Mesenchymal stem cell (in vitro differentiated cells and primary cell): ENCODE results near the gene SEC63.

Experiments
- DNase-seq: peaks from one replicate; pipeline ENCODE4 v3.0.0-alpha.2; 2013
- H2AFZ ChIP-seq: one replicate; pipeline ENCODE4 v1.6.1; 2013; ENCODE audit warnings: low read depth, mild to moderate bottlenecking, control low read depth, inconsistent platforms, low read length, moderate library complexity
- H2AK5ac ChIP-seq: 2 replicates; pipeline ENCODE4 v1.6.1; 2013; ENCODE audit warnings: low read length, moderate library complexity, mild to moderate bottlenecking, inconsistent platforms; ENCODE audit not compliant: severe bottlenecking
- H2BK120ac ChIP-seq: one replicate; pipeline ENCODE4 v1.6.1; 2013; ENCODE audit warnings: low read depth, mild to moderate bottlenecking, inconsistent platforms, low read length, moderate library complexity
- H2BK12ac ChIP-seq, 2 experiments: one replicate each; pipeline ENCODE4 v1.6.1; 2013; ENCODE audit warnings: inconsistent platforms in 2 of 2, low read length in 2 of 2, mild to moderate bottlenecking in 2 of 2, moderate library complexity in 2 of 2, control low read depth in 1 of 2
- H2BK15ac ChIP-seq: one replicate; pipeline ENCODE4 v1.6.1; 2013; ENCODE audit warnings: mild to moderate bottlenecking, low read depth, inconsistent platforms; ENCODE audit not compliant: poor library complexity, severe bottlenecking
- H2BK5ac ChIP-seq: 2 replicates; pipeline ENCODE4 v1.6.1; 2013; ENCODE audit warnings: low read depth, mild to moderate bottlenecking, low read length, control low read depth, inconsistent platforms; ENCODE audit not compliant: poor library complexity, severe bottlenecking
- H3K14ac ChIP-seq, 2 experiments: one replicate each; pipeline ENCODE4 v1.6.1; 2013; ENCODE audit warnings: inconsistent platforms in 2 of 2, low read length in 2 of 2, control low read depth in 1 of 2, mild to moderate bottlenecking in 1 of 2, moderate library complexity in 1 of 2
- H3K18ac ChIP-seq, 2 experiments: one replicate each; pipeline ENCODE4 v1.6.1; 2013; ENCODE audit warnings: inconsistent platforms in 2 of 2, low read length in 2 of 2, control low read depth in 1 of 2, low read depth in 1 of 2, mild to moderate bottlenecking in 1 of 2
- H3K23ac ChIP-seq, 2 experiments: one replicate each; pipeline ENCODE4 v1.6.1; 2013; ENCODE audit warnings: inconsistent platforms in 2 of 2, low read length in 2 of 2, mild to moderate bottlenecking in 2 of 2, moderate library complexity in 2 of 2, control low read depth in 1 of 2
- H3K27ac ChIP-seq: 2 replicates; pipeline ENCODE4 v1.5.1; 2013; ENCODE audit warnings: mild to moderate bottlenecking, moderate library complexity, low read length, control low read depth, inconsistent platforms; ENCODE audit not compliant: poor library complexity, severe bottlenecking
- H3K27me3 ChIP-seq, 2 experiments: 2 replicates each; pipeline versions ENCODE4 v1.6.1 to v1.7.0; 2013; ENCODE audit warnings: low read length in 2 of 2, mild to moderate bottlenecking in 2 of 2, moderate library complexity in 2 of 2, control low read depth in 1 of 2, inconsistent platforms in 1 of 2; ENCODE audit not compliant: control insufficient read depth in 1 of 2, insufficient read depth in 1 of 2
- H3K36me3 ChIP-seq, 2 experiments: 2 replicates each; pipeline versions ENCODE4 v1.6.1 to v1.7.0; 2013; ENCODE audit warnings: low read length in 2 of 2, control low read depth in 1 of 2, inconsistent platforms in 1 of 2, low read depth in 1 of 2, mild to moderate bottlenecking in 1 of 2; ENCODE audit not compliant: insufficient read depth in 2 of 2, control insufficient read depth in 1 of 2
- H3K4ac ChIP-seq, 2 experiments: one replicate each; pipeline ENCODE4 v1.6.1; 2013; ENCODE audit warnings: inconsistent platforms in 2 of 2, low read length in 2 of 2, mild to moderate bottlenecking in 2 of 2, moderate library complexity in 2 of 2, control low read depth in 1 of 2, low read depth in 1 of 2
- H3K4me1 ChIP-seq: 2 replicates; pipeline ENCODE4 v1.6.1; 2013; ENCODE audit warnings: low read depth, low read length, control low read depth; ENCODE audit not compliant: control insufficient read depth, insufficient read depth
- H3K4me2 ChIP-seq: 2 replicates; pipeline ENCODE4 v1.6.1; 2013; ENCODE audit warnings: low read length, mild to moderate bottlenecking, inconsistent platforms; ENCODE audit not compliant: poor library complexity, severe bottlenecking
- H3K4me3 ChIP-seq, 2 experiments: 2 replicates each; pipeline versions ENCODE4 v1.5.1 to v1.7.0; 2013; ENCODE audit warnings: low read length in 2 of 2, mild to moderate bottlenecking in 2 of 2, control low read depth in 1 of 2, low read depth in 1 of 2; ENCODE audit not compliant: insufficient read depth in 1 of 2
- H3K79me1 ChIP-seq: replicated peaks from 2 replicates; pipeline ENCODE4 v1.6.1; 2013; ENCODE audit warnings: mild to moderate bottlenecking, control low read depth, low read length, inconsistent platforms; ENCODE audit not compliant: poor library complexity, severe bottlenecking
- H3K9ac ChIP-seq: 2 replicates; pipeline ENCODE4 v1.7.0; 2013; ENCODE audit warnings: mild to moderate bottlenecking, low read length, moderate library complexity
- H3K9me3 ChIP-seq: 2 replicates; pipeline ENCODE4 v1.7.0; 2013; ENCODE audit warnings: mild to moderate bottlenecking, low read length; ENCODE audit not compliant: control insufficient read depth
- H4K8ac ChIP-seq: one replicate; pipeline ENCODE4 v1.6.1; 2013; ENCODE audit warnings: inconsistent platforms, mild to moderate bottlenecking, low read length, moderate library complexity
- H4K91ac ChIP-seq: one replicate; pipeline ENCODE4 v1.6.1; 2013; ENCODE audit warnings: mild to moderate bottlenecking, low read length, inconsistent platforms
- WGBS: methylation state at CpG from one replicate; pipeline ENCODE4 v1.1.7; 2013; ENCODE audit warnings: mixed read lengths; 5-methylcytosine and 5-hydroxymethylcytosine counted together

The SEC63 gene

DNA sequence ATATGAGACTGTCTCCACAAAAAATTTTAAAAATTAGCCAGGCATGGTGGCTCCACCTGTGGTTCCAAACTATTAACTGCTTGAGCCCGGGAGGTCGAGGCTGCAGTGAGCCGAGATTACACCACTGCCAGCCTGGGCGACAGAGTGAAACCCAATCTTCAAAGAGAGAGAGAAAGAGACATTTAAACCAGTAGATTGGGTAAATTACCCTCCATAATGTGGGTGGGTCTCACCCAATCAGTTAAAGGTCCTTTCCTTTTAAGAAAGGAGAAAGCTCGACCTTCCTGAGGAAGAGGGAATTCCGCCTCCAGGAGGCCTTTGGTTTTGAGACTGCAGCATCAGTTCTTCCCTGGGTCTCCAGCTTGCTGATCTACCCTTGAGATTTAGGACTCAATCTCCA lies 108.7 kb downstream of the SEC63 start:
- Histone ChIP-seq H2AK5ac (no peak overlapping the region), H3K9me3 (no peaks in the 10 kb centered on the region), H3K4me3 (no peak overlapping the region), H3K23ac (no peak overlapping the region), H3K4me2 (no peak overlapping the region), H3K79me1 (no peaks in the 10 kb centered on the region), H3K4ac (no peak overlapping the region), H2BK120ac (no peak overlapping the region), H2BK15ac (no peak overlapping the region), H3K4me1 (peaks cover 7% of the 10 kb centered on the region), H2BK12ac (no peak overlapping the region), H3K36me3 (no peaks in the 10 kb centered on the region), H3K9ac (no peak overlapping the region), H4K8ac (no peak overlapping the region), H3K14ac (no peak overlapping the region), H3K27ac (no peak overlapping the region), H2AFZ (no peak overlapping the region), H3K18ac (no peak overlapping the region), H2BK5ac (no peak overlapping the region), H4K91ac (no peak overlapping the region), H3K27me3 (no peaks in the 10 kb centered on the region)
- 91% methylated on average over 6 of the region's 6 CpGs for WGBS
- no peak for DNase-seq

DNA sequence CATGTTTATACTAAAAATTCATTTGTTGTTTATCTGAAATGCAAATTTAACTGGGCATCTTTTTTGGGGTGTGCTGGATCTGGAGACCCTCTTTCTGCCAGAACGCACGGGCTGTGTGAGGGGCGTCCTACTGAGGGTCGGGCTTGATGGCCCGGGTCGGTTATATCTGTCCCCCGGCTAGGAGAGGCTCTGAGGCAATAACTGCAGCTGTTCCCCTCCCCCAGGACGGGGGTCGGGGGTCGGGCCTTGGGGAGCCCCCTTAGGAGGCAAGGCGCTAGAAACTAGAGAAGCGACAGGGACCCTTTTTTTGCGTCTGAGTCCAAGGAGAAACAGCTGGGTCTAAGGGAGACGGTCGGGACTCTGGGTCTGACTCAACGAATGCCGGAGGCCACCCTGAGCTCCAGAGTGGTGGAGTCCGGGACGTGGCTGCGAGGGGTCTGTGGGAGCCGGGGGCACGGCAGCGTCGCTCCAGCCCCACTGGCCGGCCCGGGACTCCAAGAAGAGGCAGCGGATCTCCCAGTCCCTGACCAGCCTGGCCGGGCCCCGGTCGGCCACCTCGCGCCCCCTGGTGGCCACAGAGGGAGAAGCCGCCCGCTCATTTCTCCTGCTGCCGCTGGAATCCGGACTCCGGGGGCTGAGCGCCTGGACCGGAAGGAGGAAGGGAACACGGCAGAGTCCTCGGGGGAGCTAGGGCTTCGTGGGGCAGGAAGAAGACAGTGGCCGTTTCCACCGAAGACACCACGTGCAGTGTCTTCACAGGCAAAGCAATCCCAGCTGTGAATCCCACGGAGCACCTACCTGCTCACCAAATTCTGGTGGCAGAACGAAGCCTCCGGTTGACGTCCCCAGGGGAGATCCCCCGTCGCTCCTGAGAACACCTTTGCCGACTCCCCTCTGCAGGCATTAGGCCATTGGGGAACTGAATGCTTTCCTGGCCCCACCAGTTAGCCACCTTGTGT lies 109.9 kb downstream of the SEC63 start:
- Histone ChIP-seq H3K14ac (peak overlapping the region in 1 of 2 experiments; percentile 63), H2AFZ (peak overlapping the region; percentile 94), H3K4me3 (peak overlapping the region; percentile 53 to 84), H3K36me3 (no peaks in the 10 kb centered on the region), H3K79me1 (no peaks in the 10 kb centered on the region), H3K27me3 (no peaks in the 10 kb centered on the region), H3K9ac (peak overlapping the region; percentile 85), H2AK5ac (no peak overlapping the region), H2BK12ac (no peak overlapping the region), H2BK120ac (no peak overlapping the region), H4K91ac (peak overlapping the region; percentile 84), H2BK15ac (peak overlapping the region; percentile 82), H2BK5ac (no peak overlapping the region), H3K18ac (peak overlapping the region; percentile 55 to 77), H3K4ac (peak overlapping the region in 1 of 2 experiments; percentile 2), H3K23ac (peak overlapping the region in 1 of 2 experiments; percentile 32), H3K4me2 (peak overlapping the region; percentile 92), H4K8ac (peak overlapping the region; percentile 99), H3K4me1 (peaks cover 7% of the 10 kb centered on the region), H3K27ac (no peak overlapping the region), H3K9me3 (no peaks in the 10 kb centered on the region)
- peak; percentile 84 for DNase-seq
- 6% methylated on average over 51 of the region's 52 CpGs for WGBS

DNA sequence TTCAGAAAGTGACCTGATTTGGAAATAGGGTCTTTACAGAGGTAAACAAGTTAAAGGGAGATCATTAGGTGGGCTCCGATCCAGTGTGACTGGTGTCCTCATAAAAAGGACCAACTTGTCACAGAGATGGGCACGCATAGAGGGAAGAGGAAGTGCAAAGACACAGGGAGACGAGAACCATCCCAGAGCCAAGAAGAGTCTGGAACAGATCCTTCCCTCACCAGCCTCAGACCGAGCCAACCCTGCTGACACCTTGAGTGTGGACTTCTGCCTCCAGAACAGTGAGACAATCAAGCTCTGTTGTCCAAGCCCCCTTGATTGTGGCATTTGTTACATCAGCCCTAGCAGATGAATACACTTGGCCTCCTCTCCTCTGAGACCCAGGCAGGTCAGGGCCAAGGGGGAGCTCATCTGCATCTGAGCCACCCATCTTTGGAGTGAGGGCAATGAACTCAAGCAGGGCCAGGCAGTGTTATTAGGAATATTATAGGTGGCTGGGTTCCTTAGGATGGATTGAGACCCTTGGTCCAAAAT lies 111.7 kb downstream of the SEC63 start:
- Histone ChIP-seq H3K18ac (no peak overlapping the region), H3K4me3 (no peak overlapping the region), H2BK5ac (no peak overlapping the region), H3K4ac (no peak overlapping the region), H2AFZ (no peak overlapping the region), H3K9ac (no peak overlapping the region), H3K9me3 (no peaks in the 10 kb centered on the region), H3K4me2 (no peak overlapping the region), H3K4me1 (peaks cover 7% of the 10 kb centered on the region), H3K23ac (no peak overlapping the region), H3K36me3 (no peaks in the 10 kb centered on the region), H2AK5ac (no peak overlapping the region), H3K27ac (no peak overlapping the region), H3K27me3 (no peaks in the 10 kb centered on the region), H2BK120ac (no peak overlapping the region), H2BK15ac (no peak overlapping the region), H4K91ac (no peak overlapping the region), H3K79me1 (no peaks in the 10 kb centered on the region), H2BK12ac (no peak overlapping the region), H3K14ac (no peak overlapping the region), H4K8ac (no peak overlapping the region)
- DNase-seq, result no peak
- WGBS, result 48% methylated on average over 4 of the region's 4 CpGs

DNA sequence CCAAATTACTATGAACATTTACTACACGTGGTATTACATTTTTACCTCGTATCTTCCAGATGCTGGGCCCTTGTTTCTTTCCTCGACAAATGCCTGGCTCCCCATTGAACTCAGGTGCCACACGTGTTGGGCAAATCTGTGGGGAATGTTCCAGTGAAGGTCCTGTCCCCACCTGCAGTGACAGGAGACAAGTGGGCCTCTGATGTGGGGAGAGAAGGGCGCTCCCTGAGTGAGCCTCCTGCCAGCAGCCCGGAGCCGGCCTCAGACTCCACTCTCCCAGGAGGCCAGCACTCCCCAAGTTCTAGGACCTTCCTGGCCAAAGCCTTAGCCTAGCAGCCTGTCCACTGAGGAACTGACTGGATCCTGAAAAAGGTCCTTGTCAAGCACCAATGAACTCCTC lies 112.2 kb downstream of the SEC63 start:
- H3K4me1 ChIP-seq, result peaks cover 7% of the 10 kb centered on the region
- no peak overlapping the region for H3K27ac ChIP-seq
- H3K27me3 ChIP-seq, result no peaks in the 10 kb centered on the region
- no peak overlapping the region for H4K8ac ChIP-seq
- H2AFZ ChIP-seq, result no peak overlapping the region
- H3K14ac ChIP-seq, result no peak overlapping the region
- no peak overlapping the region for H2BK15ac ChIP-seq
- H3K18ac ChIP-seq, result no peak overlapping the region
- H3K79me1 ChIP-seq, result no peaks in the 10 kb centered on the region
- no peak overlapping the region for H3K23ac ChIP-seq
- H2BK120ac ChIP-seq, result no peak overlapping the region
- H2AK5ac ChIP-seq, result no peak overlapping the region
- no peak overlapping the region for H4K91ac ChIP-seq
- no peaks in the 10 kb centered on the region for H3K36me3 ChIP-seq
- no peaks in the 10 kb centered on the region for H3K9me3 ChIP-seq
- no peak overlapping the region for H3K4ac ChIP-seq
- H3K4me2 ChIP-seq, result no peak overlapping the region
- H3K4me3 ChIP-seq, result no peak overlapping the region
- WGBS, result 99% methylated on average over 7 of the region's 7 CpGs
- H2BK12ac ChIP-seq, result no peak overlapping the region
- H3K9ac ChIP-seq, result no peak overlapping the region
- H2BK5ac ChIP-seq, result no peak overlapping the region
- DNase-seq, result no peak
